ENCODE measurements around the gene TCF4. TPM values are rescaled to one million over a fixed set of nuclear protein-coding genes. Genes with fewer than 3 reads are reported as not detected.

Gene TCF4
- total and polyA plus RNA-seq, 2 donors (not counting 3 experiments of a cell fraction or from before 2014, with no cell fraction given), result 183 to 390 TPM

GRCh38 chr18:55488473-55488872 lies 99.5 kb downstream of the TCF4 start:
- no peak for DNase-seq (ENCODE audit: low read depth, low spot score)
- H3K4me2 ChIP-seq (ENCODE audit: insufficient read depth, low read length), result no peak overlapping the region
- no peak overlapping the region for H3K27ac ChIP-seq (ENCODE audit: insufficient read depth, low read depth, low read length)
- H3K9me3 ChIP-seq (replicated peaks; ENCODE audit: control insufficient read depth, insufficient read depth, low read length), result no peaks in the 10 kb centered on the region
- no peak overlapping the region for H3K9ac ChIP-seq (replicated peaks; ENCODE audit: extremely low read depth, insufficient read depth, low read length)
- BruUV-seq (replicated peaks), result no TSS peak
- dilution Hi-C loops (cut with MboI; ENCODE audit: extremely low pct_ligation_motif_present, low sequenced_read_pairs), result no loop called here
- H3K4me1 ChIP-seq (ENCODE audit: control insufficient read depth, extremely low read depth, insufficient read depth, low read length), result peaks cover 20% of the 10 kb centered on the region
- H4K20me1 ChIP-seq (replicated peaks; ENCODE audit: control insufficient read depth, extremely low read depth, insufficient read depth, low read length), result peaks cover 2% of the 10 kb centered on the region
- ChIA-PET POLR2A (no interaction called here), CTCF (interaction anchor here (1.0 to 1.7 kb wide), 4 partner anchors 12 to 293 kb away, joined by 3 to 9 read pairs (median 4); no protein-coding TSS in a partner anchor)
- H3K4me3 ChIP-seq (replicated peaks in 1 of 3; ENCODE audit: insufficient read depth in 1 of 3, low read depth in 1 of 3, low read length in 3 of 3), result no peak overlapping the region
- peaks cover 56% of the 10 kb centered on the region for H3K79me2 ChIP-seq (ENCODE audit: control insufficient read depth, insufficient read depth, low read length)
- no peaks in the 10 kb centered on the region for H3K27me3 ChIP-seq (ENCODE audit: control insufficient read depth in 2 of 2, insufficient read depth in 2 of 2, low read length in 2 of 2)
- no peak for TF ChIP-seq JUN (IDR thresholded peaks at IDR 0.05; ENCODE audit: borderline replicate concordance, insufficient read depth, insufficient read length, low read depth)
- TF ChIP-seq POLR2AphosphoS5 (IDR thresholded peaks at IDR 0.05; ENCODE audit: insufficient read depth, low read depth, low read length), result no peak
- no peak for TF ChIP-seq CTCF (IDR thresholded peaks at IDR 0.05; ENCODE audit: extremely low read depth in 1 of 2, insufficient read depth in 1 of 2, low read depth in 1 of 2, low read length in 2 of 2)
- TF ChIP-seq GATA2 (IDR thresholded peaks at IDR 0.05; ENCODE audit: insufficient read depth, insufficient read length, low read depth, low read length), result no peak
- TF ChIP-seq FOS (IDR thresholded peaks at IDR 0.05; ENCODE audit: borderline replicate concordance, insufficient read depth, low read length), result no peak
- no peak for TF ChIP-seq EZH2 (IDR thresholded peaks at IDR 0.05; ENCODE audit: borderline replicate concordance, low read depth, low read length, severe bottlenecking)
- TF ChIP-seq MYC (IDR thresholded peaks at IDR 0.05; ENCODE audit: low read depth, low read length), result no peak
- TF ChIP-seq POLR2A (IDR thresholded peaks at IDR 0.05; ENCODE audit: low read depth, low read length), result no peak
- no peak for FAIRE-seq
- H3K9me1 ChIP-seq (replicated peaks; ENCODE audit: control insufficient read depth, extremely low read depth, insufficient read depth, low read length), result no peaks in the 10 kb centered on the region
- intact Hi-C loops (cut with micrococcal nuclease), result no loop called here
- H2AFZ ChIP-seq (ENCODE audit: low read depth, low read length), result no peak overlapping the region
- H3K36me3 ChIP-seq (ENCODE audit: control insufficient read depth in 2 of 2, extremely low read depth in 1 of 2, insufficient read depth in 2 of 2, low read length in 2 of 2), result no peaks in the 10 kb centered on the region
